GM12878 (cell line): Measurements from ENCODE around the gene DSE. TPM values are rescaled to one million over a fixed set of nuclear protein-coding genes. Genes with fewer than 3 reads are reported as not detected.

ENCODE experiments used
- ATAC-seq: fragments of 200-7000 bp; cut with Tn5 transposase; 3 replicates; pipeline ENCODE4 v1.9.1; 2020; ENCODE audit warnings: mild to moderate bottlenecking, moderate library complexity
- BruUV-seq: library from RNA; stranded (reverse); fragments of 400-500 nt; replicated peaks from 2 replicates; lab custom pipeline; 2021; lab: Mats Ljungman, UMichigan
- CTCF ChIA-PET: fragments of 300-600 bp; sonication (Branson Sonifier 250); formaldehyde crosslinking; extraction: SDS; loops from one replicate; lab custom pipeline; 2021; ENCODE audit warnings: inconsistent platforms; lab: Yijun Ruan, JAX
- POLR2A ChIA-PET: fragments of 350-600 bp; formaldehyde crosslinking; extraction: SDS; loops from one replicate; lab custom pipeline; 2021; ENCODE audit warnings: inconsistent platforms; lab: Charles Lee
- RAD21 ChIA-PET: fragments of 300-600 bp; sonication (Branson Sonifier 250); formaldehyde crosslinking; loops from one replicate; lab custom pipeline; 2023; ENCODE audit warnings: antibody characterized with exemption; ENCODE audit not compliant: unreplicated experiment; lab: Charles Lee
- SMC1A ChIA-PET: fragments of 300-600 bp; sonication (Branson Sonifier 250); formaldehyde crosslinking; loops from one replicate; lab custom pipeline; 2023; ENCODE audit not compliant: unreplicated experiment, uncharacterized antibody; lab: Charles Lee
- DNase-seq: peaks from one replicate; pipeline ENCODE4 v3.0.0-alpha.2; 2011; ENCODE audit warnings: low read depth, low spot score
- FAIRE-seq: peaks from 3 replicates; lab custom pipeline; 2011; peaks lifted over from hg19 to GRCh38; lab: Jason Lieb, UNC
- H2AFZ ChIP-seq: 2 replicates; pipeline ENCODE4 v1.6.0; 2011; ENCODE audit warnings: low read depth, low read length, control low read depth; ENCODE audit not compliant: control insufficient read depth
- H3K27ac ChIP-seq: 2 replicates; pipeline ENCODE4 v1.5.1; 2011; ENCODE audit warnings: control low read depth; ENCODE audit not compliant: control insufficient read depth, insufficient read depth
- H3K27me3 ChIP-seq, 2 experiments: replicated peaks in 1 of 2; 2 replicates each; pipeline versions ENCODE4 v1.6.0 to v1.6.1; 2011; ENCODE audit warnings: low read length in 1 of 2; ENCODE audit not compliant: control insufficient read depth in 2 of 2, insufficient read depth in 2 of 2
- H3K36me3 ChIP-seq, 2 experiments: 2 replicates each; pipeline ENCODE4 v1.5.1; 2011; ENCODE audit warnings: low read length in 1 of 2; ENCODE audit not compliant: control insufficient read depth in 2 of 2, insufficient read depth in 2 of 2
- H3K4me1 ChIP-seq: 2 replicates; pipeline ENCODE4 v1.6.1; 2011; ENCODE audit warnings: mild to moderate bottlenecking, low read length, moderate library complexity, mixed read lengths; ENCODE audit not compliant: control insufficient read depth, insufficient read depth
- H3K4me2 ChIP-seq: 2 replicates; pipeline ENCODE4 v1.6.0; 2011; ENCODE audit warnings: control low read depth; ENCODE audit not compliant: control insufficient read depth, insufficient read depth
- H3K4me3 ChIP-seq: fragments of 200-600 bp; sonication (generic); 2 replicates; pipeline ENCODE4 v1.5.1; 2016
- H3K79me2 ChIP-seq: 2 replicates; pipeline ENCODE4 v1.6.0; 2011; ENCODE audit warnings: low read length; ENCODE audit not compliant: control insufficient read depth, insufficient read depth
- H3K9ac ChIP-seq: 2 replicates; pipeline ENCODE4 v1.8.0; 2011; ENCODE audit warnings: low read length, control low read depth, mixed read lengths; ENCODE audit not compliant: control insufficient read depth, insufficient read depth
- H3K9me3 ChIP-seq: replicated peaks from 3 replicates; pipeline ENCODE4 v1.5.1; 2011; ENCODE audit warnings: mild to moderate bottlenecking, low read length; ENCODE audit not compliant: control insufficient read depth, insufficient read depth
- H4K20me1 ChIP-seq: 2 replicates; pipeline ENCODE4 v1.6.0; 2011; ENCODE audit not compliant: control insufficient read depth, insufficient read depth
- ATF7 ChIP-seq: fragments of 450-650 bp; IDR thresholded peaks from 2 replicates; pipeline ENCODE4 v1.6.1; 2016; ENCODE audit warnings: low read depth, mild to moderate bottlenecking
- CBFB ChIP-seq: IDR thresholded peaks from 2 replicates; pipeline ENCODE4 v1.6.1; 2016; ENCODE audit warnings: antibody characterized with exemption, low read depth
- E2F4 ChIP-seq: IDR thresholded peaks from 2 replicates; pipeline ENCODE4 v1.6.1; 2012; ENCODE audit warnings: low read depth, low read length, improper control_type of control experiment
- IRF3 ChIP-seq: fragments of 450-650 bp; IDR thresholded peaks from 2 replicates; pipeline ENCODE4 v1.6.1; 2014; ENCODE audit warnings: mild to moderate bottlenecking
- JUNB ChIP-seq: IDR thresholded peaks from 2 replicates; pipeline ENCODE4 v1.6.1; 2016; ENCODE audit warnings: antibody characterized with exemption, mild to moderate bottlenecking
- MYB ChIP-seq: fragments of 150-350 bp; IDR thresholded peaks from 2 replicates; pipeline ENCODE4 v1.6.1; 2014; ENCODE audit warnings: mild to moderate bottlenecking, low read depth, low read length, borderline replicate concordance
- NFXL1 ChIP-seq: fragments of 450-650 bp; IDR thresholded peaks from 2 replicates; pipeline ENCODE4 v1.6.1; 2017; ENCODE audit warnings: antibody characterized with exemption, mild to moderate bottlenecking, borderline replicate concordance
- NKRF ChIP-seq: fragments of 450-650 bp; conservative IDR thresholded peaks from 2 replicates; pipeline ENCODE4 v1.6.1; 2017; ENCODE audit warnings: mild to moderate bottlenecking, moderate library complexity
- RAD21 ChIP-seq: IDR thresholded peaks from 2 replicates; pipeline ENCODE4 v1.6.1; 2011; ENCODE audit warnings: mild to moderate bottlenecking, low read depth, low read length, moderate library complexity; ENCODE audit not compliant: insufficient read depth
- RB1 ChIP-seq: fragments of 450-650 bp; formaldehyde crosslinking; IDR thresholded peaks from 2 replicates; pipeline ENCODE4 v1.6.1; 2017; ENCODE audit warnings: mild to moderate bottlenecking, borderline replicate concordance
- SIN3A ChIP-seq: IDR thresholded peaks from 2 replicates; pipeline ENCODE4 v1.6.1; 2012; ENCODE audit warnings: low read depth, low read length, improper control_type of control experiment
- SMARCA5 ChIP-seq: fragments of 450-650 bp; IDR thresholded peaks from 2 replicates; pipeline ENCODE4 v1.6.1; 2017; ENCODE audit warnings: mild to moderate bottlenecking
- SPI1 ChIP-seq: IDR thresholded peaks from 2 replicates; pipeline ENCODE4 v1.6.1; 2011; ENCODE audit warnings: low read depth, mild to moderate bottlenecking, low read length, moderate library complexity, borderline replicate concordance; ENCODE audit not compliant: insufficient read depth
- TAF1 ChIP-seq: IDR thresholded peaks from 2 replicates; pipeline ENCODE4 v1.6.1; 2011; ENCODE audit warnings: mild to moderate bottlenecking, low read depth, low read length, borderline replicate concordance
- WGBS: methylation state at CpG from one replicate; pipeline ENCODE4 v1.1.6; 2016; ENCODE audit warnings: low lambda C conversion rate; ENCODE audit not compliant: insufficient replicate concordance, insufficient coverage; ENCODE audit errors: missing lambda C conversion rate; 5-methylcytosine and 5-hydroxymethylcytosine counted together
- in situ Hi-C: fragments of 300-500 bp; cut with MboI; formaldehyde crosslinking; loops from 9 replicates; pipeline ENCODE4 v1.14.3; 2018; ENCODE audit warnings: mixed read lengths
- intact Hi-C: fragments of 100-400 bp; cut with micrococcal nuclease; formaldehyde crosslinking; loops from one replicate; pipeline ENCODE4 v1.14.2; 2022; ENCODE audit not compliant: unreplicated experiment
- polyA plus RNA-seq, 11 experiments: library from polyadenylated mRNA; depleted of rRNA in 4 of 11; unstranded in 6 of 11; stranded (reverse) in 5 of 11; fragments of >200 nt; fragmentation: Nextera tagmentation in 4 of 11; fragmentation: Illumina TruSeq in 1 of 11; extraction: Ambion mirVana in 4 of 11; extraction: Trizol in 1 of 11; gene quantifications; 1 replicate in 1 of 11; 2 replicates in 10 of 11; pipeline versions ENCODE4 v1.2.1 to v1.2.3, GENCODE V29; 2011 to 2016; ENCODE audit warnings: inconsistent platforms in 2 of 11, missing spikeins in 2 of 11, low read depth in 1 of 11
- total RNA-seq, 4 experiments: library from RNA; depleted of rRNA in 3 of 4; stranded (reverse); fragments of >200 nt in 3 of 4; fragmentation: Illumina TruSeq in 1 of 4; extraction: Trizol in 1 of 4; gene quantifications; 2 replicates each; pipeline versions ENCODE4 v1.2.1 to v1.2.3, GENCODE V29; 2013 to 2021
- TF ChIP-seq, protein P1 (sequence below): fragments of 450-650 bp; IDR thresholded peaks from 2 replicates; pipeline ENCODE4 v1.6.1; 2016; ENCODE audit warnings: mild to moderate bottlenecking

The DSE gene
- total and polyA plus RNA-seq, 10 of the 15 experiments (the other 5 are each of a cell fraction or from before 2014, with no cell fraction given) = 12.6 to 76.4 (median 43.0) TPM

- TF ChIP-seq SIN3A (no peak), CBFB (no peak)
These were observed 85.4 kb downstream of the DSE start (continued) for GRCh38 chr6:116456106-116456505.

DNA sequence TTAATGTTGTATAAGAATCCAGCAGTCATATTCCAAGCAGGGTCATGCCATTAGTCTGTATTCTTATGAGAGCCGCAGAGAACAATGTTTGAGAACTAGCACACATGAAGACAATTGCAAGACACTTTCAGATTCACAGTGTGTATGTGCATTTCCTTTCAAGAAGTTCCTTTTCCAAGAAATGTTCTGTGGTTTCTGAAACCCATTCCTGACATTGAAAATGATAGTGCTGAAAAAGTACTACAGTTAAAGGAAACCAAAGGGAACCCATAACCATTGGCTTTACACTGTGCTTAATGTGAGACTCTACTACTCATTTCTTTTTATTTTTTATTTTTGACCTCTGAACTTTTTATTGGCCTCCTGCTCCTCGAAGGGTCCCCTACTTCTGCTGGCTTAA is 86.2 kb downstream of the DSE start:
- Histone ChIP-seq H3K79me2 (no peaks in the 10 kb centered on the region), H3K4me2 (no peak overlapping the region), H2AFZ (no peak overlapping the region), H3K27me3 (peaks cover 0 to 3% of the 10 kb centered on the region in 2 experiments; a peak in 2 of 4 replicates), H3K9ac (no peak overlapping the region), H3K4me1 (no peaks in the 10 kb centered on the region), H3K9me3 (no peaks in the 10 kb centered on the region), H3K4me3 (no peak overlapping the region), H4K20me1 (no peaks in the 10 kb centered on the region), H3K27ac (no peak overlapping the region), H3K36me3 (no peaks in the 10 kb centered on the region)
- 50% methylated on average over 2 of the region's 2 CpGs for WGBS
- TF ChIP-seq TAF1 = no peak
- TF ChIP-seq RB1 = no peak
- no peak for TF ChIP-seq SPI1
- TF ChIP-seq ATF7 = no peak
- TF ChIP-seq SMARCA5 = no peak
- TF ChIP-seq E2F4 = no peak
- no peak for TF ChIP-seq MYB
- TF ChIP-seq RAD21 = no peak
- TF ChIP-seq IRF3 = no peak
- TF ChIP-seq, protein P1, sequence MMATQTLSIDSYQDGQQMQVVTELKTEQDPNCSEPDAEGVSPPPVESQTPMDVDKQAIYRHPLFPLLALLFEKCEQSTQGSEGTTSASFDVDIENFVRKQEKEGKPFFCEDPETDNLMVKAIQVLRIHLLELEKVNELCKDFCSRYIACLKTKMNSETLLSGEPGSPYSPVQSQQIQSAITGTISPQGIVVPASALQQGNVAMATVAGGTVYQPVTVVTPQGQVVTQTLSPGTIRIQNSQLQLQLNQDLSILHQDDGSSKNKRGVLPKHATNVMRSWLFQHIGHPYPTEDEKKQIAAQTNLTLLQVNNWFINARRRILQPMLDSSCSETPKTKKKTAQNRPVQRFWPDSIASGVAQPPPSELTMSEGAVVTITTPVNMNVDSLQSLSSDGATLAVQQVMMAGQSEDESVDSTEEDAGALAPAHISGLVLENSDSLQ = no peak
- no peak for TF ChIP-seq JUNB
- TF ChIP-seq NFXL1 = no peak
- no peak for TF ChIP-seq NKRF
- in situ Hi-C loops (no loop called here), intact Hi-C loops (no loop called here)
- RAD21 ChIA-PET = no interaction called here
- FAIRE-seq (no peak), DNase-seq (no peak), ATAC-seq (no peak)
- POLR2A ChIA-PET = no interaction called here
- SMC1A ChIA-PET = no interaction called here
- CTCF ChIA-PET = no interaction called here
- BruUV-seq = no TSS peak
